RCC 7860 (cell line): ENCODE results near the gene RSBN1.
A peak's percentile ranks its signal among the peaks of the same experiment; 100 is the strongest.
"Not testable (repeated sequence)": the region's sequence is repeated elsewhere in the genome, so short reads cannot be mapped to it uniquely, and the experiment has no call there.

Source experiments
- DNase-seq: peaks from one replicate; pipeline ENCODE4 v3.0.0-alpha.2; 2015; ENCODE audit warnings: low spot score
- FAIRE-seq: peaks from 2 replicates; lab custom pipeline; 2012; peaks lifted over from hg19 to GRCh38; lab: Jason Lieb, UNC

Gene RSBN1

DNA sequence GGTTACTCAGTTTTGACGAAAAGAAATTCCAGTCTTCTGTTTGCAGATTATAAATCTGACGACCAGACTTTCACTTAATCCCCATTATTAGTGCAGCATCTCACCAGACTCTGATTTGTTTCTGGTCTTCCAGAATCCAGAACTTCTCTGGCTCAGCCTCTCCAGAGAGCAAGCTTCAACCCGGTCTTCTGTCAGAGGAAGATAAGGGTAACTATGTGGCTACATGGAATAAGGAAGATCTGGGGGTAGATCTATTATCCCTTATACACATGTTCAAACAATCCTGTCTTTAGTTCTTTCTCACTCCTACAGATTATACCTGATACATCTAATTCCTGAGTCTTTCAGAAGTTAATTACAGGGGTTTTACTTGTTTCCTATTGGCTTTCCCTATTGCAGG, 62.9 kb downstream of the RSBN1 start:
- no peak for FAIRE-seq
- no peak for DNase-seq

DNA sequence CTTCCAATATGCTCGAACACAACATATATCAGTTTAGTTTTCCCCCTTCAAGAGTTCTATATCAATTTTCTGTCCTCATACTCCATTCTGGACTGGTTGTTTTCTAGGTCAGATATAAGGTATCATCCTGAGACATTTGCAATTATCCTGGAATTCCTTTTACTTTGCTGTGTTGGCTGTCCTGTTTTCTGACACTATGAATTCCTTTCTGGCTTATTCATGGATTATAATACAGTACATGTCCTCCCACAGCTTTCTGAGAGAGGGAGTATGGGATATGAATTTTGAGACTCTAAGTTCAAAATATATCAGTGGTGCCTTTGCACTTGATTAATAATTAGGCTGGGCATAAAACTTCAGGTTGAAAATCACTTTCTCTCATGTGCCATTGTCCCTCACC, 64.9 kb downstream of the RSBN1 start:
- peak; percentile 42 for DNase-seq
- no peak for FAIRE-seq

DNA sequence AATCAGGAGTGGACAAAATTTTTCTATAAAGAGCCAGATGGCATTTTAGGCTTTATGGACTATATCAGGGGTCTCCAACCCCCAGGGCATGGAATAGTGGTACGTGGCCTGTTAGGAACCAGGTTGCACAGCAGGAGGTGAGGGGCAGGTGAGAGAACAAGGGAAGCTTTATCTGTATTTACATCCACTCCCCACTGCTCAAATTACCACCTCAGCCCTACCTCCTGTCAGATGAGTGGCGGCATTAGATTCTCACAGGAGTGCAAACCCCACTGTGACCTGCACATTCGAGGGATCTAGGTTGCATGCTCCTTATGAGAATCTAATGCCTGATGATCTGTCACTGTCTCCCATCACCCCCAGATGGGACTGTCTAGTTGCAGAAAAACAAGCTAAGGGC, 66.9 kb downstream of the RSBN1 start:
- FAIRE-seq (no peak), DNase-seq (no peak)

DNA sequence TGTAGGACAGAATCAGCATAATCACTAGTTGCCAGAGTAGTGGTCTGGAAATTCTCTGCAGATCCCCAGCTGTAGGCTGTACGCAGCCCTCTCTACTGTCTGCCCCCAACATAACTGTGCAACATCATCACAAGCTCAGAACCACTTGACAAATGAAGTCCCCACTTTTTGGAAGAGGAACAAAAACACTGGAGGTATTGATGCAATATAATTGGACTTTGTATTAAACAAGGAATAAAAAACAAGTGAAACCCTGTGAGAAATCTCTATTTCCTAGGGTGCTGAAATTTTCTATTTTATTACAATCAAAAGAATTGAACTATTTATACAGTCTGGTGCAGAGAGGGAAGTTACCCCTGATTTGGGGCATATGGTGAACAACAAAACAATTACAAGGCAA, 68.2 kb downstream of the RSBN1 start:
- FAIRE-seq (no peak), DNase-seq (no peak)

DNA sequence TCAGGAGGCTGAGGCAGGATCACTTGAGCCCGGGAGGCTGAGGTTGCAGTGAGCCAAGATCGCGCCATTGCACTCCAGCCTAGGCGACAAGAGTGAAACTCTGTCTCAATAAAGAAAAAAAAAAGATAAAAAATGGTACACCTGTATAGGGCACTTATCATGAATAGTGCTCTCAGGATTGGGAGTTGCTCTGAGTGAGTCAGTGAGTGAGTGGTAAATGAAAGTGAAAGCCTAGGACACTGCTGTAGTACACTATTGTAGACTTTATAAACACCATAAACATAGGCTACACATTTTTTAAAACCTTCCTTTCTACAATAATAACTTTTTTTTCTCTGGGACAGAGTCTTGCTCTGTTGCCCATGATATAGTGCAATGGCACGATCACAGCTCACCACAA, 69.8 kb downstream of the RSBN1 start:
- DNase-seq = no peak
- FAIRE-seq = no peak

DNA sequence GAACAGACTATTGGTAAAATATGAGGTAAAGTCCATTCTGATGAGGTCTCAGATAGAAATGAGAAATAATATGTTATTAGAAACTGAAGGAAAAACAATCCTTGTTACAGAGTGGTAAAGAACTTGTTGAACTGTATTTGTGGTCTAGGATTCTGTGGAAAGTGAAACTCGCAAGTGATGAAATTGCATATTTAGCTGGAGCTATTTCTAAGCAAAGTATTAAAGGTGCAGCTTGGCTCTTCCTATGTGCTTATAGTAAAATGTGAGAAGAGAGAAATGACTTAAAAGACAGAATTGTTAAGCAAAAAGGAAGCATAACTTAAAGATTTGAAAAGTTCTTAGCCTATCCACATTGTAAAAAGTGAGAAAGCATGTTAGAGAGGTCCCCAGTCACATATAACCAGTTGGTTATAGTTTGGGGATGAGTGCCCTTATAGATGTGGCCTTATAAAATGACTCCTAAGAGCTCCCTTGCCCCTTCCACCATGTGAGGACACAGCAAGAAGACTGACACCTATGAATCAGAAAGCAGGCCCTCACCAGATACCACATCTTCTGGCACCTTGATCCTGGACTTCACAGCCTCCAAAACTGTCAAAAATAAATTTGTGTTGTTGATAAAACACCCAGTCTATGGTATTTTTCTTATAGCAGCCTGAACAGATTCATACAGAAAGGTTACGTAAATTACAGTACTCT, 77.8 kb downstream of the RSBN1 start:
- no peak for DNase-seq
- no peak for FAIRE-seq

DNA sequence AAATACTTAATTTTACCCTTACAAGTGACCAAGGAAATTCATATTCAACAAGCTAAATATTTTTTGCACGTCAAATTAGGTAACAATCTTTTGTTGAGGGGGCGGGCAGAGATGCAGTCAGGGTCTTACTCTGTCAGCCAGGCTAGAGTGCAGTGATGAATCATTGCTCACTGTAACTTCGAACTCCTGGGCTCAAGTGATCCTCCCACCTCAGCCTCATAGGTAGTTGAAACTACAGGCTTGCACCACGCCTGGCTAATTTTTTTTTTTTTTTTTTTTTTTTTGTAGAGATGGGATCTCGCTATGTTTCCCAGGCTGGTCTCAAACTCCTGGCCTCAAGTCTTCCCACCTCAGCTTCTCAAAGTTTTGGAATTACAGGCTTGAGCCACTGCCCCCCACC, 79.5 kb downstream of the RSBN1 start:
- FAIRE-seq = no peak
- DNase-seq = no peak

DNA sequence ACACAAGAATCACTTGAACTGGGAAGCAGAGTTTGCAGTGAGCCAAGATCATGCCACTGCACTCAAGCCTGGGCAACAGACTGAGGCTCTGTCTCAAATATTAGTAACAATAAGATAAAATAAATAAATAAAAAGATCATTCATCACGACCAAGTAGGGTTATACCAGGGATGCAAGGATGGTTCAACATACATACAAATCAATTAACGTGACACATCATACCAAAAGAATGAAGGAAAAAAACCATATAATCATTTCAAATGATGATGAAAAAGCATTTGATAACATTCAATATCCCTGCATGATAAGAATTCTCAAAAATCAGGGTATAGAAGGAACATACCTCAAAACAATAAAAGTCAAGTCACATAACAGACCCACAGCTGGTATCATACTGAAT, 91.3 kb downstream of the RSBN1 start:
- FAIRE-seq (no peak), DNase-seq (no peak)

DNA sequence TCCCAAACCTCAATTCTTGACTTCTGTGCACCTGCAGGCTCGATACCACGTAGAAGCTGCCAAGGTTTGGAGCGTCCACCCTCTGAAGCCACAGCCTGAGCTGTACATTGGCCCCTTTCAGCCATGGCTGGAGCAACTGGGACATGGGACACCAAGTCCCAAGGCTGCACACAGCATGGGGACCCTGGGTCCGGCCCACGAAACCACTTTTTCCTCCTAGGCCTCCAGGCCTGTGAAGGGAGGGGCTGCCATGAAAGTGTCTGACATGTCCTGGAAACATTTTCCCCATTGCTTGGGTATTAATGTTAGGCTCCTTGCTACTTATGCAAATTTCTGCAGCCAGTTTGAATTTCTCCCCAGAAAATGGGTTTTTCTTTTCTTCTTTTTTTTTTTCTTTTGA, 93.7 kb downstream of the RSBN1 start:
- DNase-seq, FAIRE-seq: not testable (repeated sequence)

DNA sequence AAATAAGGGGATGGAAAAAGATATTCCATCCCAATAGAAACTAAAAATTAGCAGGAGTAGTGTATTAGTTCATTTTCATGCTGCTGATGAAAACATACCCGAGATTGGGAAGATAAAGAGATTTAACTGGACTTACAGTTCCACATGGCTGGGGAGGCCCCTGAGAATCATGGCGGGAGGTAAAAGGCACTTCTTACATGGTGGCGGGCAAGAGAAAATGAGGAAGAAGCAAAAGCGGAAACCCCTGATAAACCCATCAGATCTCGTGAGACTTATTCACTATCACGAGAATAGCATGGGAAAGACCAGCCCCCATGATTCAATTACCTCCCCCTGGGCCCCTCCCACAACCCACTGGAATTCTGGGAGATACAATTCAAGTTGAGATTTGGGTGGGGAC, 94.8 kb downstream of the RSBN1 start:
- DNase-seq, FAIRE-seq: not testable (repeated sequence)

DNA sequence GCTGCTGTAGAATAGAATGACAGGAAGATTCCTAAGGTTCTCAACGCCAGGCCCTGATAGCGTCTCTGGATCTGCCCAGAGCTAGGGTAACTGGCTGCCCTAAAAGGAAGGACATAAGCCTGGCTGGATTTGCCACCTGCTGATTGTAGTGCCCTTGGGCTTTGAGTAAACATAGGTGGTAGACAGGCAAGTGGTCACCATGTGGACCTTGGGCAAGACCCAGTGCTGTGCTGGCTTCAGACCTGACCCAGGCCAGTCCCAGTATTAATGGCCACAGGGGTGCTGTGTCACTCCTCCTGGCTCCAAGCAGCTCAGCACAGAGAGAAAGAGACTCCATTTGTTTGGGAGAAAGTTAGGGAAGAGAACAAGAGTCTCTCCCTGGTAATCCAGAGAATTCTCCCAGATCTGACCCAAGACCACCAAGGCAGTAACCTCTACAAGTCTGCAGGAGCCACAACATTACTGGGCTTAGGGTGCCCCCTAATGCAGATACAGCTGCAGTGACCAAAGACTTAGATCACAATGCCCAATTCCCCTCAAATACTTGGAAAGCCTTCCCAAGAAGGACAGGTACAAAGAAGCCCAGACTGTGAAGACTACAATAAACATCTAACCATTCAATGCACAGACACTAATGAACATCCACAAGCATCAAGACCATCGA, 97.5 kb downstream of the RSBN1 start:
- FAIRE-seq (no peak), DNase-seq (no peak)
